ENCODE results near the gene RSU1. TPM values are rescaled to one million over a fixed set of nuclear protein-coding genes. Genes with fewer than 3 reads are reported as not detected.

RSU1 gene
- total RNA-seq, 1 donor from 2014 or later = 142 TPM

DNA sequence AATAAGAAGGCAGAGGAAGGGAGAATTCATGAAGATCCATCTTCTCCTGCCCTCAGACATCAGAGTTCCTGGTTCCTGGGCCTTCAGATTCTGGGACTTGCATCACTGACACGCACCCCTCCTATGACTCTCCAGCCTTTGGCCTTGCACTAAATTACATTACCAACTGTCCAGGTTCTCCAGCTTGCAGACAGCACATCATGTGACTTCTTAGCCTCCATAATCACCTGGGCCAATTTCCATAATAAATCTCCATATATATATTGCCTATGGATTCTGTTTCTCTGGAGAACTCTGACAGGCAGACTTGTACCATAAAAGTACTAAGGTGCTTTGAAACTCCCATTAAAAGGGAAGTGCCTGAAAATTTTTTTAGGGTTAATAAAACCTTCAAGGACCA, 23.2 kb downstream of the RSU1 start:
- FAIRE-seq = no peak

DNA sequence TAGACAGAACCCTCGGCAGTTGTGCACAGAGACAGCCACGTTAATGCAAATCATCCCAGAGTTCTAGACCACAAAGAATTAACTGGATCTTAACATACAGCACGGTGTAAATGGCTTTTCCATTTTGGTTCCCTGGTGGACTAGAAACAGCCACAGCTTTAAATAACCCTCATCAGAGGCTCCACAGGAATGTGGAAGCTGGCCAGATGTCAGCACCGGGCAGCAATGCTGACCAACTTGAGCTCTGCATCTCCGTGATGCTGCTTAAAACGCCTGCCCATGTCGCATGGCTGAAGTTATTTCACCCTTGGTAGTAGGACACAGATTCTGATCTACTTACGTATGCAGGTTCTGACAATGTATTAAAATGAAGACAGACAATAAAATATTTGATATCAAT, 24.5 kb downstream of the RSU1 start:
- Histone ChIP-seq H3K36me3 (ENCODE audit: insufficient read depth, low read length) (no peaks in the 10 kb centered on the region), H3K4me3 (ENCODE audit: insufficient read depth, low read depth, low read length) (no peak overlapping the region), H3K79me2 (ENCODE audit: insufficient read depth, low read length) (peaks cover 97% of the 10 kb centered on the region), H3K9me3 (ENCODE audit: insufficient read depth, low read depth, low read length) (no peaks in the 10 kb centered on the region), H3K4me1 (ENCODE audit: insufficient read depth, low read length) (peaks cover 5% of the 10 kb centered on the region), H3K27me3 (ENCODE audit: insufficient read depth, low read length) (no peaks in the 10 kb centered on the region), H2AFZ (ENCODE audit: low read depth, low read length) (no peak overlapping the region), H3K9ac (ENCODE audit: low read length) (no peak overlapping the region), H3K4me2 (ENCODE audit: low read length) (peak overlapping the region; percentile 24), H3K27ac (ENCODE audit: low read depth, low read length) (no peak overlapping the region), H4K20me1 (ENCODE audit: insufficient read depth, low read length) (peaks cover 93% of the 10 kb centered on the region)
- peak; percentile 83 for DNase-seq (ENCODE audit: low read depth)
- peaks cover 26% of the 10 kb centered on the region for H3K4me1 Mint-ChIP-seq (ENCODE audit: low read depth, unreplicated experiment)
- peak; percentile 60 for FAIRE-seq
- peaks cover 28% of the 10 kb centered on the region for H3K36me3 Mint-ChIP-seq (ENCODE audit: low read depth, unreplicated experiment)
- H3K9me3 Mint-ChIP-seq (ENCODE audit: unreplicated experiment) = no peaks in the 10 kb centered on the region
- no peak overlapping the region for H3K27ac Mint-ChIP-seq (ENCODE audit: unreplicated experiment)
- no peak overlapping the region for H3K4me3 Mint-ChIP-seq (ENCODE audit: unreplicated experiment)
- H3K27me3 Mint-ChIP-seq (ENCODE audit: low read depth, unreplicated experiment) = no peaks in the 10 kb centered on the region
- TF ChIP-seq EZH2 (IDR thresholded peaks at IDR 0.05; ENCODE audit: insufficient read depth, low read length) = no peak
- TF ChIP-seq, protein P1, sequence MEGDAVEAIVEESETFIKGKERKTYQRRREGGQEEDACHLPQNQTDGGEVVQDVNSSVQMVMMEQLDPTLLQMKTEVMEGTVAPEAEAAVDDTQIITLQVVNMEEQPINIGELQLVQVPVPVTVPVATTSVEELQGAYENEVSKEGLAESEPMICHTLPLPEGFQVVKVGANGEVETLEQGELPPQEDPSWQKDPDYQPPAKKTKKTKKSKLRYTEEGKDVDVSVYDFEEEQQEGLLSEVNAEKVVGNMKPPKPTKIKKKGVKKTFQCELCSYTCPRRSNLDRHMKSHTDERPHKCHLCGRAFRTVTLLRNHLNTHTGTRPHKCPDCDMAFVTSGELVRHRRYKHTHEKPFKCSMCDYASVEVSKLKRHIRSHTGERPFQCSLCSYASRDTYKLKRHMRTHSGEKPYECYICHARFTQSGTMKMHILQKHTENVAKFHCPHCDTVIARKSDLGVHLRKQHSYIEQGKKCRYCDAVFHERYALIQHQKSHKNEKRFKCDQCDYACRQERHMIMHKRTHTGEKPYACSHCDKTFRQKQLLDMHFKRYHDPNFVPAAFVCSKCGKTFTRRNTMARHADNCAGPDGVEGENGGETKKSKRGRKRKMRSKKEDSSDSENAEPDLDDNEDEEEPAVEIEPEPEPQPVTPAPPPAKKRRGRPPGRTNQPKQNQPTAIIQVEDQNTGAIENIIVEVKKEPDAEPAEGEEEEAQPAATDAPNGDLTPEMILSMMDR (IDR thresholded peaks at IDR 0.05; ENCODE audit: insufficient read depth, low read depth, low read length) = no peak

More for the DNA sequence above, 23.2 kb downstream of the RSU1 start:
- H3K79me2 ChIP-seq (ENCODE audit: insufficient read depth, low read length) = peaks cover 97% of the 10 kb centered on the region
- no peak overlapping the region for H3K27ac ChIP-seq (ENCODE audit: low read depth, low read length)
- Mint-ChIP-seq H3K4me1 (ENCODE audit: low read depth, unreplicated experiment) (peaks cover 19% of the 10 kb centered on the region), H3K27ac (ENCODE audit: unreplicated experiment) (no peak overlapping the region), H3K27me3 (ENCODE audit: low read depth, unreplicated experiment) (no peaks in the 10 kb centered on the region), H3K4me3 (ENCODE audit: unreplicated experiment) (no peak overlapping the region), H3K36me3 (ENCODE audit: low read depth, unreplicated experiment) (peaks cover 22% of the 10 kb centered on the region), H3K9me3 (ENCODE audit: unreplicated experiment) (no peaks in the 10 kb centered on the region)
- no peak overlapping the region for H3K4me2 ChIP-seq (ENCODE audit: low read length)
- H3K9ac ChIP-seq (ENCODE audit: low read length) = no peak overlapping the region
- no peaks in the 10 kb centered on the region for H3K27me3 ChIP-seq (ENCODE audit: insufficient read depth, low read length)
- peaks cover 5% of the 10 kb centered on the region for H3K4me1 ChIP-seq (ENCODE audit: insufficient read depth, low read length)
- H4K20me1 ChIP-seq (ENCODE audit: insufficient read depth, low read length) = peaks cover 93% of the 10 kb centered on the region
- TF ChIP-seq EZH2 (IDR thresholded peaks at IDR 0.05; ENCODE audit: insufficient read depth, low read length) = no peak
- TF ChIP-seq, protein P1 (IDR thresholded peaks at IDR 0.05; ENCODE audit: insufficient read depth, low read depth, low read length) = no peak
- H3K4me3 ChIP-seq (ENCODE audit: insufficient read depth, low read depth, low read length) = no peak overlapping the region
- no peak overlapping the region for H2AFZ ChIP-seq (ENCODE audit: low read depth, low read length)
- no peak for DNase-seq (ENCODE audit: low read depth)
- H3K9me3 ChIP-seq (ENCODE audit: insufficient read depth, low read depth, low read length) = no peaks in the 10 kb centered on the region
- H3K36me3 ChIP-seq (ENCODE audit: insufficient read depth, low read length) = no peaks in the 10 kb centered on the region

DNA sequence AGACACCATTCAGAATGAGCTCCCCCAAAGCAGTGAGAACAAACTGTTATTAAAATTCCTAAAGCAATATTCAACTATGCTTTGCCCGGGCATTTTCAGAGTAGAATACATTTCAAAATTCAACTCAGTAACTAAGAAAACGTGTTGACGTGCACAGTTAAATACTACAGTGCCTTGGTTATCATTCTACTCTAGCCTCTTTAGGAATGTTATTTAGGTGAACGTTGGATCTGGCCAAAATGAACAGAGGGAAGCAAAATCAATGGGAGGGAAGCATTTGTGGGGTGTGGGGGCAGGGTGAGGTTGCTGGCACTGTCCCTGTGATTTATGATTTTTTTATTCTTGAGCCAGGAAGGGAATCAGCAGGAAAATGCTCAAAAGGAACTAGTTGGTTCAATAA, 27.5 kb downstream of the RSU1 start:
- Mint-ChIP-seq H3K27me3 (ENCODE audit: low read depth, unreplicated experiment) (no peaks in the 10 kb centered on the region), H3K36me3 (ENCODE audit: low read depth, unreplicated experiment) (peaks cover 28% of the 10 kb centered on the region), H3K9me3 (ENCODE audit: unreplicated experiment) (no peaks in the 10 kb centered on the region), H3K4me1 (ENCODE audit: low read depth, unreplicated experiment) (peaks cover 31% of the 10 kb centered on the region), H3K4me3 (ENCODE audit: unreplicated experiment) (no peak overlapping the region), H3K27ac (ENCODE audit: unreplicated experiment) (no peak overlapping the region)
- peaks cover 5% of the 10 kb centered on the region for H3K4me1 ChIP-seq (ENCODE audit: insufficient read depth, low read length)
- H3K9me3 ChIP-seq (ENCODE audit: insufficient read depth, low read depth, low read length) = no peaks in the 10 kb centered on the region
- H3K4me3 ChIP-seq (ENCODE audit: insufficient read depth, low read depth, low read length) = no peak overlapping the region
- no peak for DNase-seq (ENCODE audit: low read depth)
- H3K4me2 ChIP-seq (ENCODE audit: low read length) = peak overlapping the region; percentile 15
- H4K20me1 ChIP-seq (ENCODE audit: insufficient read depth, low read length) = peaks cover 91% of the 10 kb centered on the region
- peaks cover 95% of the 10 kb centered on the region for H3K79me2 ChIP-seq (ENCODE audit: insufficient read depth, low read length)
- no peak for FAIRE-seq
- no peak overlapping the region for H2AFZ ChIP-seq (ENCODE audit: low read depth, low read length)
- H3K36me3 ChIP-seq (ENCODE audit: insufficient read depth, low read length) = no peaks in the 10 kb centered on the region
- H3K27me3 ChIP-seq (ENCODE audit: insufficient read depth, low read length) = no peaks in the 10 kb centered on the region
- no peak overlapping the region for H3K9ac ChIP-seq (ENCODE audit: low read length)
- TF ChIP-seq EZH2 (IDR thresholded peaks at IDR 0.05; ENCODE audit: insufficient read depth, low read length) = no peak
- TF ChIP-seq, protein P1 (IDR thresholded peaks at IDR 0.05; ENCODE audit: insufficient read depth, low read depth, low read length) = no peak
- H3K27ac ChIP-seq (ENCODE audit: low read depth, low read length) = no peak overlapping the region

Measured in astrocyte (in vitro differentiated cells and primary cell).